T47D (cell line): ENCODE measurements around the gene HOMEZ.
"Not testable (repeated sequence)": the region's sequence is repeated elsewhere in the genome, so short reads cannot be mapped to it uniquely, and the experiment has no call there.

Experiments
- DNase-seq, 2 experiments: peaks; one replicate each; pipeline versions ENCODE4 v3.0.0 to v3.0.0-alpha.2; 2011 to 2012; ENCODE audit warnings: low read depth in 1 of 2, low spot score in 1 of 2
- JUND ChIP-seq: IDR thresholded peaks from 2 replicates; pipeline ENCODE4 v1.6.1; 2012; ENCODE audit warnings: low read depth
- in situ Hi-C: cut with HindIII; loops from 2 replicates; pipeline ENCODE4 v1.10.0; 2016; ENCODE audit warnings: low sequenced_read_pairs, low pct_unique_long_range_greater_than_20kb

Gene HOMEZ

DNA sequence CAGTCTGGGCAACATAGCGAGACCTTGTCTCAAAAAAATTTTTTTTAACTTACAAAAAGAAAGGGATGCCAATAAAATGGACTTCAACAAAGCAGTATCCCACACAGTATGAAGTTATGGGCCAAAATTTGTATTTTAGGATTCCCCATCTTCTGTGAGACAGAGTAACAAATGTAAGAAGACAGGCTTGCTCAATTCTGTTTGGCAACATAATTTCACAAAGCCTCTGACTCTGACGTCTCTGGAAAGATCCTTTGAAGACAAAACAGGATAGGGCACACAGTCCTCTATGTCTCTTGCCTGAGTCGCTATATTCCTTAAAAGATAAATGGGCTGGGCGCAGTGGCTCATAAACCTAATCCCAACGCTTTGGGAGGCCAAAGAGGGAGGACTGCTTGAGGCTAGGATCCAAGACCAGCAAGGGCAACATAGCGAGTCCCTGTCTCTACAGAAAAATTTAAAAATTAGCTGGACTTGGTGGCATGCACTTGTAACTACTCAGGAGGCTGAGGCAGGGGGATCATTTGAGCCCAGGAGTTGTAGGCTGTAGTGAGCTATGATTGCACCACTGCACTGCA is 1.1 kb upstream of the HOMEZ start:
- DNase-seq, result no peak
- no peak for TF ChIP-seq JUND

DNA sequence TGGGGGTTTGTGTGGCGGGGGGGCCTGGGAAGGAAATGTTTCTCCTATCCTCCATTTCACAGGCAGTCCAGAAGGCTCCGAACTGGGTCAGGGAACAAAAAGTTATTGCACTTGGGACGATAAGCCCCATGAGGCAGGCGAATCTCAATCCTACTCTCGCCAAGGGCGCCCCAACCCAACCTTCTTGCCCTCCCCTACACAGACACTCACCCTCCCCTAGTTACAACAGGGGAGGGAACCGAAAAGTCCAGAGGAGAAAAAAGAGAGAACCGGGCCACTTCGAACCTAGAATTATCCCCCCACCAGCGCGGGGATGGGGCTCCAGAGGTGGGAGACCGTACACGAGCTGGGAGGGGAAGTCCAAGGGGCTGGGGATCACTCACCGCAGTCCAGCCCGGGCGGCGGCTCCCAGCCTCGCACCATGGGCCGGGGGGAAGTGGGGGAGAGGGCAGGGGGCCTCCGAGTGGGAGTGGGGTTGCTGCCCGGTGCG is 357 bp downstream of the HOMEZ start:
- in situ Hi-C loops, result no loop called here
- TF ChIP-seq JUND, result no peak
- no peak for DNase-seq

More for the DNA sequence above, 1.1 kb upstream of the HOMEZ start:
- in situ Hi-C loops, result no loop called here

DNA sequence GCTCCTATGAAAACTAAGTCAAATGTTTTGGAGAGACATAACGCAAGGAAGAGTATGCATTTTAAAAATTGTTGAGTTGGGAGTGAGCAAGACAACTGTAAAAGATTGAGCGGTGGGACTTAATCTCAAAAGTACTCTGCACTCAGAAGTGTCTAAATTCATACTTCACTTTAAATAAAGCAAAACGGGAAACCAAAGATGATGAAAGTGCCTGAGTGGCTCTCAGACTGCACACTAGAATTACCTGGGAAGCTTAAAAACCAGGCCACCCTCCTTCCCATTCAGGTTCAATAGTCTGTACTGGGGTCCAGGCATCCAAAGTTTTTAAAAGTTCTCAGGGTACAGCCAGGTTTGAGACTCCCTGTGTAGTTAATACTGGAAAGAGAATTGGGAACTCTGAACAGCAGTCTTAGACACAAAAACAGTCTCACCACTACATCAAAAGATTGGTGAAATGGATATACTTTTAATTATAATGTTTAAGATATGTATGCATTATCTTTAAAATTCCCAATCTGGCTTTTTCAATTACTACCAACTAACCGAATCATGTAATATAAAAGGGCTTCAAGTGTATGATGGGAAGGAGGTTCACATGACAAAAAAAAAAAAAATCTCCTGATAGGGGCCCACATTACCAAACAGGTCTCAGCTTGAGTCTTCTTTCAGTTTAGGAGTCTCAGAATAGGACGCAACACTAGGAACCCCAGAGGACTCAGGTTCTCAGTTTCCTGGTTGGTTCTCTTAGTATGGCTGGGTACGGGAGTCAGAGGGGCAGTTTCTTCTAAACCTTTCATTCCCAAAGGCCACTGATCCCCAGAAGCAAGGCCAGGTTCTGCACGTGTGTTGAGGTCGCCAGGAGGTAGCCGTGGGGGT is 1.0 kb downstream of the HOMEZ start:
- no peak for TF ChIP-seq JUND
- in situ Hi-C loops, result no loop called here
- DNase-seq, result no peak

DNA sequence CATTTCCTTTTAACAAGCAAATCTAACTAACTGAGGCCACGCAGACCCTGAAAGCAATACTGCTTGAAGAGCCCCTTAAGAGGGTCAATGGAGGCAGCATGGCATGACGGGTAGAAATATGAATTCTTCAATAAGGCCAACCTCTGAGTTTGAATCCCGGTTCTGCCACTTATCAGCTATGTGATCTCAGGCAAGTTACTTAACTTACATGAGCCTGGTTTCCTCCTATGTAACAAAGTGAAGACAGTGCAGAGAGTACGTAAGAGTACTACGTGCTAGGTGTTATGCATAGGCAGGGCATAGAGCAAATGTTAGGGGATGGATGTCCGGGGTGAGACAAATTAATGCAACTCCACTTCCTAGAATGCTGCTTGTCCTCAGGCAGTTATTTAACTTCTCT is 4.7 kb downstream of the HOMEZ start:
- in situ Hi-C loops, result no loop called here
- DNase-seq, result no peak
- no peak for TF ChIP-seq JUND

DNA sequence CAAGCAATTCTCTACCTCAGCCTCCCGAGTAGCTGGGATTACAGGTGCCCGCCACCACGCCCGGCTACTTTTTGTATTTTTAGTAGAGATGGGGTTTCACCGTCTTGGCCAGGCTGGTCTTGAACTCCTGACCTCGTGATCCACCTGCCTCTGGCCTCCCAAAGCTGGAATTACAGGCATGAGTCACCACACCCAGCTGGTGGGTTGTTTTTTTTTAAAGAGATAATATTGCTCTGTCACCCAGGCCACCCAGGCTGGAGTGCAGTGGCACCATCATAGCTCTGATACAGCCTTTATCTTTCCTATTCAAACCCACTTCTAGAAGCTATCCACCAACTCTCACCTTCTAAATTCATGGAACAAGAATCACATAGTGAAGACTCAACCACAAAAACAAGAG is 8.0 kb downstream of the HOMEZ start:
- DNase-seq, in situ Hi-C loops: not testable (repeated sequence)

DNA sequence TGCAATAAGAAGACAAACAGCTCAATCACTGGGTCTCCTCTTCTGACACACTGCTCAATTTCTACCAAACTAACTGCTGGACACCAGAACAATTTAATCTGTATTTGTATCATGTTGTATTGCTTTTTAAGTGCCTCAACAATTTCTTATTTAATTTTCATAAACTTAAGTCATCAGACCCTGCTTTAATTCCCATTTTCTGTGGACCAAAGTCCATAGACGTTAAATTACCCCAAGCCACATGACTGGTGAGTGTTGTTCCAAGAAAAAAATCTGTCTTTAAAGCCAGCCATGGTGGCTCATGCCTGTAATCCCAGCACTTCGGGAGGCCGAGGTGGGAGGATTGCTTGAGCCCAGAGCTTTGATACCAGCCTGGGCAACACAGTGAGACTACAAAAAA is 8.7 kb downstream of the HOMEZ start:
- no peak for DNase-seq
- in situ Hi-C loops, result no loop called here
- no peak for TF ChIP-seq JUND

DNA sequence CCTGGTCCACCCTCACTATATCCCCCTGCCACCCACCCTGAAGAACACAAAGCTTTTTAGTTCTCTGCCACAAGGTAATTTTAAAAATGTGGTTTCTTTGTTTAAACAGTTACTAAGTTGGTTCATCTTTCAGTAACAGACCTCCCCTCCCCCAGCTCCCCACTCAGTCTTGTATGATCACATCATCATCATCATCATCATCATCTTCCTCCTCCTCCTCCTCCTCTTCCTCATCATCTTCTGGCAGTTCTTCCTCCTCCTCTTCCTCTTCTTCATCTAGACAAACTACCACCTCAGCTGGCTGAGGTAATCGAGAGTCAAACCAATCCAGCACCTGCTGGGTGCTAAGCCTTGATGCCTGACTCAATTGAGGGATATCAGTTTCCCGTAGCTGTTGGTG is 10.5 kb downstream of the HOMEZ start:
- TF ChIP-seq JUND, result no peak
- no peak for DNase-seq
- in situ Hi-C loops, result no loop called here

DNA sequence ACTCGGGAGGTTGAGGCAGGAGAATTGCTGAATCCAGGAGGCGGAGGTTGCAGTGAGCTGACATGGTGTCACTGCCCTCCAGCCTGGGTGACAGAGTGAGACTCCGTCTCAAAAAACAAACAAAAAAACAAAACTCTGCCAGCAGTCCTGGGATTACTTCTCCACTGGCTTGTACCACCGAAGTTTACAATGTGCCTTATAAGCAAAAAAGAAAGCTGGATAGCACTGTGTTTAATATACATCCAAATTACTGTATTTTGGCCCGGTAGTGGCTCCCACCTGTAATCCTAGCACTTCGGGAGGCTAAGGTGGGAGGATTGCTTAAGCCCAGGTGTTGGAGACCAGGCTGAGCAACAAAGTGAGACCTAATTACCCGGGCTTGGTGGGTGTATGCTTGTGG is 16.7 kb downstream of the HOMEZ start:
- TF ChIP-seq JUND, result no peak
- no peak for DNase-seq
- in situ Hi-C loops, result no loop called here

DNA sequence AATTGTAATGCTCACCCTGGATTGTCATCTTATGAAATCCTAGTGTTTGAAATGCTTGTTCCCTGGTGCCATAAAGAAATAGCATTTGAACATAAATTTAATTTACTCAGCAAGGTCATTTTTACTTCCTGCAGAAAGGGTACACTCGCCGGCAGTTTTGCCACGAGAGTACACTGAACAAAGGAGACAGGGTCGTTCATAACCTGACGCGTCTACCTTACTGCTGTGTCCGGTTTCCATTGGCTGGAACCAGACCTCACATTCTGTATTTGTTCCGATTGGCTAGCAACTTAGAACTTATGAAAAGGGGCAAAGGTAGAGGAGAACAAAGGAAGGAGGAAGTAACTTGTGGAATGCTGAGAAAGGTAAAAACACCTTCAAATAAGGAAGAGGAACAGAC is 25.1 kb downstream of the HOMEZ start:
- peak in 1 of 2 experiments; percentile 28 for DNase-seq
- in situ Hi-C loops, result not testable (repeated sequence)

DNA sequence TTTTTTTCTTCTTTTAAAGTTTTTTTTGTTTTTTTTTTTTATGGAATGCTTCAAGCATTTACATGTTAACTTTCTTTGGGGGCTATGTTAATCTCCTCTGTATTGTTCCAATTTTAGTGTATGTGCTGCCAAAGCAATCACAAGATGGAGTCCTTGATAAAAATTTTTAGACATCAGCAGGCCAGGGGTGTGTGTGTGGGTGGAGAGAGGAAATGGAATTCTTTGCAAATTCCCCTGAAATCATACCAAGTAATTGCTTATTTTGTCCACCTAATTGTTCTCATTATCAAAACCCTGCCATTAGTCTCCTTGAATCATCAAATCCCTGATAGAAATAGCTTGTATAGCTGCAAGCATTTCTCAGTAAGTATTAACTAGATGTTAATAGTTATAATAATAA is 26.5 kb downstream of the HOMEZ start:
- in situ Hi-C loops, result no loop called here
- DNase-seq, result no peak
- TF ChIP-seq JUND, result no peak

DNA sequence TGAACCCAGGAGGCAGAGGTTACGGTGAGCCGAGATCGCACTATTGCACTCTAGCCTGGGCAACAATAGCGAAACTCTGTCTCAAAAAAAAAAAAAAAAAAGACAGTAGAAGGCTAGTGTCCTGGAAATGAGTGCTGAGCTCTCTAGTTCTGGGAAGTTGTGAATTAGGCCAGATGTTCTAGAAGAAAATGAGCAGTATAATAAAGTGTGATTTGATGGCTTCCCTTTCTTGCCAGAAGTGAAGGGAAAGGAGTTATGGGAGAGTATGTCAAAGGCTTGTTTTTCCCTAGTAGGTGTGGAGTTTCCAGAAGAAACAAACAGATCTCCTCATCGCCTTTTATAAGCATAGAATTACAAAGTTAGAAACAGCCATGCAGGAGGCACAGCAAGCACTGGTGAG is 27.7 kb downstream of the HOMEZ start:
- DNase-seq, result no peak
- in situ Hi-C loops, result no loop called here
- TF ChIP-seq JUND, result no peak

DNA sequence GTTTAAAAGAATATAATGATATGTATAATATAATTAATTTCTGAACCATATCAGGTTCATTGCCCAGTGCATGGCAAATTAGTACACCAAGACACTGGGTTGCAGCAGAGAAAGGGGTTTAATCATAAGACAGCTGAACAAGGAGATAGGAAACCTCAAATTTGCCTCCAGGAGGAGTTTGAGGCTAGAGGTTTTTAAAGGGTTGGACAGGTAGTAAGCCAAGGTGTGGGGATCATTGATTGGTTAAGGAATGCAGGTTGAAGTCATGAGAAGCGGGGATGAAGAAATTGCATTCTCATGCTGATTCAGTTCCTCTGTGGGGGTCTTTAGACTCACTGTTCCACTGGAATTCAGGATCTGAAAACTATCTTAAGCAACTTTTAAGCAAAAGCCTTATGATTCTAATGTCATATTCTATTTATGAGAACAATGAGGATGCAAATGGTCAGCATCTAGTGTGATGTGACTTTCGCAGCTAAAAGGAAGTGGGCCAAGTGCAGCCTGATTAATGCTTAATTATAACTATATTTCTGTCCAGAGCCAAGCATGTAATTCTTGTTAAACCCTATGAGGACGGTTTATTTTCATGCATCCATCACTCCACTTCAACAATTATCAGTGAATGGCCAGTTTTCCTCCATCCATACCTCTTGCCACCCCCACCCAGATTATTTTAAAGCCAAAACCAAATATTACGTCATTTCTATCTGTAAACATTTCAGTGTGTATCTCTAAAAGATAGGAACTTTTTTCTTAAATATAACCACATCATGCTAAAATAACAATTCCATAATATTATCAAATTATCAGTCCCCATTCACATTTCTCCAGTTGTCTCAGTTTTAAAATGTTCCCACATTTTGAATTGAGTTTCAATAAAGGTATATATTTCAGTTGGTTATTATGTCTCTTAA is 33.3 kb downstream of the HOMEZ start:
- in situ Hi-C loops, result no loop called here
- DNase-seq, result no peak
- no peak for TF ChIP-seq JUND

DNA sequence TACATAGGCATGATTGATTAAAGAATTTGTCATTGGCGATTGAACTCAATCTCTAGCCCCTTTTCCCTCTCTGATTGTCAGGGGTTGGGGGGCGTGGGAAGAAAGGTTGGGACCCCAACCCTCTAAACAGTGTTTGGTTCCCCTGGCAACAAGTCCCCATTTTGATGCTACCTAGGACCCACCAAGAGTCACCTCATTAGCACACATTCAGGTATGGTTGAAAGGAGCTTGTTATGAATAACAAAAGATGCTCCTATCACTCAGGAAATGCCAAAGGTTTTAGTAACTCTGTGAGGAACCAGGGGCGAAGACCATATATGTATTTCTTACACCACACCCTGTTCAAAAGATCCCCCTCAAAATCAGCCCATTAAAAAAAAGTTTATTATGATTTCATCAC is 33.9 kb downstream of the HOMEZ start:
- in situ Hi-C loops, result no loop called here
- no peak for TF ChIP-seq JUND
- no peak for DNase-seq
